Mesodermal cell (in vitro differentiated cells): Measurements from ENCODE around the gene TATDN3.
"Not testable (repeated sequence)": the region's sequence is repeated elsewhere in the genome, so short reads cannot be mapped to it uniquely, and the experiment has no call there.

Source experiments
- H3K27ac ChIP-seq: 2 replicates; pipeline ENCODE4 v1.7.0; 2013; ENCODE audit warnings: mild to moderate bottlenecking, low read depth, low read length, moderate library complexity; ENCODE audit not compliant: severe bottlenecking
- H3K36me3 ChIP-seq: 2 replicates; pipeline ENCODE4 v1.7.1; 2013; ENCODE audit warnings: mild to moderate bottlenecking, low read length, moderate library complexity; ENCODE audit not compliant: control insufficient read depth, insufficient read depth
- H3K4me1 ChIP-seq: one replicate; pipeline ENCODE4 v1.7.1; 2013; ENCODE audit warnings: mild to moderate bottlenecking, low read length; ENCODE audit not compliant: insufficient read depth, control insufficient read depth, poor library complexity, severe bottlenecking
- H3K4me3 ChIP-seq: 2 replicates; pipeline ENCODE4 v1.7.0; 2013; ENCODE audit warnings: low read length, control low read depth, mild to moderate bottlenecking; ENCODE audit not compliant: insufficient read depth, poor library complexity, severe bottlenecking; ENCODE audit errors: extremely low read depth
- H3K9me3 ChIP-seq: 2 replicates; pipeline ENCODE4 v1.7.1; 2013; ENCODE audit warnings: mild to moderate bottlenecking, low read length, moderate library complexity; ENCODE audit not compliant: control insufficient read depth
- WGBS, 2 experiments: methylation state at CpG; one replicate each; pipeline ENCODE4 v1.1.5; 2013; ENCODE audit warnings: missing lambda C conversion rate in 2 of 2; ENCODE audit not compliant: insufficient coverage in 2 of 2; 5-methylcytosine and 5-hydroxymethylcytosine counted together

TATDN3 gene

GRCh38 chr1:212759683-212760082 is 32.0 kb upstream of the TATDN3 start:
- peaks cover 15% of the 10 kb centered on the region for H3K36me3 ChIP-seq
- no peak overlapping the region for H3K27ac ChIP-seq
- no peak overlapping the region for H3K4me3 ChIP-seq
- no peaks in the 10 kb centered on the region for H3K4me1 ChIP-seq
- no peaks in the 10 kb centered on the region for H3K9me3 ChIP-seq
- WGBS, 2 experiments = 90 to 93% methylated on average over 3 to 4 of the region's 5 CpGs

- WGBS, 2 experiments = 88% methylated on average over 6 to 8 of the region's 10 CpGs
- Histone ChIP-seq H3K4me1 (no peaks in the 10 kb centered on the region), H3K36me3 (peaks cover 15% of the 10 kb centered on the region), H3K4me3 (no peak overlapping the region), H3K9me3 (no peaks in the 10 kb centered on the region), H3K27ac (no peak overlapping the region)
Measured at GRCh38 chr1:212760126-212760823, 31.4 kb upstream of the TATDN3 start.

- H3K4me1 ChIP-seq = no peaks in the 10 kb centered on the region
- peaks cover 22% of the 10 kb centered on the region for H3K36me3 ChIP-seq
- H3K9me3 ChIP-seq = peaks cover 7% of the 10 kb centered on the region
- 100% methylated on average over 2 of the region's 4 CpGs; no CpG with 5 or more reads in 1 of the 2 experiments for WGBS, 2 experiments
- H3K4me3 ChIP-seq = no peak overlapping the region
- no peak overlapping the region for H3K27ac ChIP-seq
Measured at GRCh38 chr1:212762234-212762633, 29.5 kb upstream of the TATDN3 start.

GRCh38 chr1:212762839-212763238 is 28.9 kb upstream of the TATDN3 start:
- Histone ChIP-seq H3K4me3 (no peak overlapping the region), H3K4me1 (no peaks in the 10 kb centered on the region), H3K9me3 (peaks cover 10% of the 10 kb centered on the region), H3K36me3 (peaks cover 26% of the 10 kb centered on the region), H3K27ac (no peak overlapping the region)
- 97 to 98% methylated on average over 9 of the region's 9 CpGs for WGBS, 2 experiments

- not testable (repeated sequence) for H3K4me3 ChIP-seq, H3K4me1 ChIP-seq, H3K27ac ChIP-seq
- Histone ChIP-seq H3K9me3 (peaks cover 14% of the 10 kb centered on the region), H3K36me3 (peaks cover 37% of the 10 kb centered on the region)
- 83% methylated on average over 1 of the region's 1 CpG; no CpG with 5 or more reads in 1 of the 2 experiments for WGBS, 2 experiments
Measured at GRCh38 chr1:212764718-212765281, 26.9 kb upstream of the TATDN3 start.

GRCh38 chr1:212766825-212767224 is 24.9 kb upstream of the TATDN3 start:
- Histone ChIP-seq H3K9me3 (peaks cover 25% of the 10 kb centered on the region), H3K36me3 (peaks cover 43% of the 10 kb centered on the region)
- not testable (repeated sequence) for H3K4me1 ChIP-seq, H3K27ac ChIP-seq, H3K4me3 ChIP-seq
- WGBS, 2 experiments = 83% methylated on average over 1 of the region's 2 CpGs; no CpG with 5 or more reads in 1 of the 2 experiments

GRCh38 chr1:212769459-212770167 is 22.1 kb upstream of the TATDN3 start:
- WGBS, 2 experiments = no CpG with 5 or more reads among the region's 1 CpG
- Histone ChIP-seq H3K36me3 (peaks cover 48% of the 10 kb centered on the region), H3K9me3 (peaks cover 25% of the 10 kb centered on the region), H3K27ac (no peak overlapping the region), H3K4me3 (no peak overlapping the region), H3K4me1 (no peaks in the 10 kb centered on the region)

GRCh38 chr1:212771341-212771740 is 20.4 kb upstream of the TATDN3 start:
- no peak overlapping the region for H3K27ac ChIP-seq
- H3K4me3 ChIP-seq = no peak overlapping the region
- peaks cover 25% of the 10 kb centered on the region for H3K9me3 ChIP-seq
- H3K4me1 ChIP-seq = no peaks in the 10 kb centered on the region
- H3K36me3 ChIP-seq = peaks cover 46% of the 10 kb centered on the region

- no peaks in the 10 kb centered on the region for H3K4me1 ChIP-seq
- no CpG with 5 or more reads among the region's 2 CpGs for WGBS, 2 experiments
- no peak overlapping the region for H3K4me3 ChIP-seq
- H3K9me3 ChIP-seq = peaks cover 15% of the 10 kb centered on the region
- peaks cover 46% of the 10 kb centered on the region for H3K36me3 ChIP-seq
- H3K27ac ChIP-seq = no peak overlapping the region
Measured at GRCh38 chr1:212773011-212773410, 18.7 kb upstream of the TATDN3 start.

- peaks cover 12% of the 10 kb centered on the region for H3K9me3 ChIP-seq
- peaks cover 39% of the 10 kb centered on the region for H3K36me3 ChIP-seq
- H3K27ac ChIP-seq = no peak overlapping the region
- 94 to 100% methylated on average over 1 to 2 of the region's 2 CpGs for WGBS, 2 experiments
- H3K4me3 ChIP-seq = no peak overlapping the region
- no peaks in the 10 kb centered on the region for H3K4me1 ChIP-seq
Measured at GRCh38 chr1:212774584-212774983, 17.1 kb upstream of the TATDN3 start.

GRCh38 chr1:212775241-212775640 is 16.5 kb upstream of the TATDN3 start:
- Histone ChIP-seq H3K36me3 (peaks cover 40% of the 10 kb centered on the region), H3K27ac (no peak overlapping the region), H3K9me3 (peaks cover 6% of the 10 kb centered on the region), H3K4me1 (no peaks in the 10 kb centered on the region), H3K4me3 (no peak overlapping the region)
